Loucy (cell line): ENCODE results near the gene HNF1B.

ENCODE experiments used
- EZH2phosphoT487 ChIP-seq: fragments of 200-600 bp; IDR thresholded peaks from 2 replicates; pipeline ENCODE4 v1.6.1; 2018; ENCODE audit warnings: antibody characterized with exemption, mild to moderate bottlenecking, moderate library complexity, borderline replicate concordance
- TF ChIP-seq, protein P1 (sequence below): fragments of 200-600 bp; sonication (generic); conservative IDR thresholded peaks from 2 replicates; pipeline ENCODE4 v1.5.1; 2014; ENCODE audit warnings: mild to moderate bottlenecking, antibody characterized with exemption, low read length

DNA sequence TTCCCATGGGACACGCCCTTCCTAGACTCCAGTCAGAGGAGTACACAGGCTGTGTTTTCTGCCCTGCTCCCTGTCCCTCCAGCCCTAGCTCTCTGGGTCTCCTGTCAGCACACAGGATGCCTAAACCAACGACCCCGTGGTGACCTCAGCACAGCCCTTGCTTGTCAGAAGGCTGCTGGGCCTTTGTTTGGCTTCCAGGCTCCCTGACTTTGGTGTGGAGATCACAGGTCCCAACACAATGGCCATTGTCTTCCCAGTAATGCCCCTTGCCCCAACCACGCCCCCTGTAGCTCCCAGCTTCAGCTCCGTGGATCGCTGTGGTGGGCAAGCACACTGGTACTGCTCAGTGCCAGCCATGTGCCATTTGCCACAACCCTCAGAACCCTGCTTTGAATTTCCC lies 15.0 kb downstream of the HNF1B start:
- TF ChIP-seq, protein P1, sequence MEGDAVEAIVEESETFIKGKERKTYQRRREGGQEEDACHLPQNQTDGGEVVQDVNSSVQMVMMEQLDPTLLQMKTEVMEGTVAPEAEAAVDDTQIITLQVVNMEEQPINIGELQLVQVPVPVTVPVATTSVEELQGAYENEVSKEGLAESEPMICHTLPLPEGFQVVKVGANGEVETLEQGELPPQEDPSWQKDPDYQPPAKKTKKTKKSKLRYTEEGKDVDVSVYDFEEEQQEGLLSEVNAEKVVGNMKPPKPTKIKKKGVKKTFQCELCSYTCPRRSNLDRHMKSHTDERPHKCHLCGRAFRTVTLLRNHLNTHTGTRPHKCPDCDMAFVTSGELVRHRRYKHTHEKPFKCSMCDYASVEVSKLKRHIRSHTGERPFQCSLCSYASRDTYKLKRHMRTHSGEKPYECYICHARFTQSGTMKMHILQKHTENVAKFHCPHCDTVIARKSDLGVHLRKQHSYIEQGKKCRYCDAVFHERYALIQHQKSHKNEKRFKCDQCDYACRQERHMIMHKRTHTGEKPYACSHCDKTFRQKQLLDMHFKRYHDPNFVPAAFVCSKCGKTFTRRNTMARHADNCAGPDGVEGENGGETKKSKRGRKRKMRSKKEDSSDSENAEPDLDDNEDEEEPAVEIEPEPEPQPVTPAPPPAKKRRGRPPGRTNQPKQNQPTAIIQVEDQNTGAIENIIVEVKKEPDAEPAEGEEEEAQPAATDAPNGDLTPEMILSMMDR: no peak
- no peak for TF ChIP-seq EZH2phosphoT487
